Measurements from ENCODE around the gene ITPKC. TPM values are rescaled to one million over a fixed set of nuclear protein-coding genes. Genes with fewer than 3 reads are reported as not detected.

Gene ITPKC
- total and polyA plus RNA-seq, 2 experiments from 2014 or later: 5.3 to 12.6 TPM

GRCh38 chr19:40742886-40743285 is 26.0 kb downstream of the ITPKC start (continued):
- no peak for TF ChIP-seq ZNF462 (CRISPR knock-in tag; IDR thresholded peaks at IDR 0.05)
- TF ChIP-seq CREB1 (CRISPR knock-in tag; IDR thresholded peaks at IDR 0.05; ENCODE audit: low read depth): no peak

- no peak overlapping the region for H3K4me3 Mint-ChIP-seq
- TF ChIP-seq CREB1 (CRISPR knock-in tag; IDR thresholded peaks at IDR 0.05; ENCODE audit: low read depth) (no peak), NANOG (IDR thresholded peaks at IDR 0.05; ENCODE audit: borderline replicate concordance) (no peak), STAT1 (IDR thresholded peaks at IDR 0.05; ENCODE audit: unreplicated experiment) (no peak), POLR2AphosphoS5 (IDR thresholded peaks at IDR 0.05; ENCODE audit: low read depth) (no peak), ZNF331 (CRISPR knock-in tag; IDR thresholded peaks at IDR 0.05; ENCODE audit: low read depth) (no peak), ETS1 (IDR thresholded peaks at IDR 0.05) (no peak), CTCF (conservative IDR thresholded peaks at IDR 0.05; ENCODE audit: low read depth in 2 of 2) (no peak)
Observed at GRCh38 chr19:40743926-40744325, 27.0 kb downstream of the ITPKC start.

More at GRCh38 chr19:40743926-40744325, 27.0 kb downstream of the ITPKC start:
- no peaks in the 10 kb centered on the region for H3K79me2 ChIP-seq (replicated peaks; ENCODE audit: insufficient read depth)
- no peaks in the 10 kb centered on the region for H3K27me3 ChIP-seq (ENCODE audit: insufficient read depth)
- no peaks in the 10 kb centered on the region for H4K20me1 ChIP-seq (replicated peaks; ENCODE audit: insufficient read depth)
- H3K36me3 ChIP-seq (ENCODE audit: insufficient read depth): no peaks in the 10 kb centered on the region; the same call in 1 of the 2 replicates
- Mint-ChIP-seq H3K27me3 (ENCODE audit: insufficient read depth, low read depth, poor library complexity) (peaks cover 16% of the 10 kb centered on the region), H3K27ac (no peak overlapping the region), H3K36me3 (ENCODE audit: low read depth) (peaks cover 18% of the 10 kb centered on the region), H3K9me3 (0 out of 3 replicates have a peak, but pooled peaks cover under 1% of the 10 kb centered on the region), H3K4me1 (peaks cover 20% of the 10 kb centered on the region)
- H3K27ac ChIP-seq (ENCODE audit: low read depth): no peak overlapping the region
- H2AFZ ChIP-seq: no peak overlapping the region
- no peaks in the 10 kb centered on the region for H3K9me2 ChIP-seq (ENCODE audit: insufficient read depth)
- H3K4me3 ChIP-seq: no peak overlapping the region
- DNase-seq (ENCODE audit: low spot score) (no peak), ATAC-seq (no peak)
- no peaks in the 10 kb centered on the region for H3F3A ChIP-seq (replicated peaks; ENCODE audit: low read depth)
- no peak overlapping the region for H3K4me2 ChIP-seq
- peaks cover 12% of the 10 kb centered on the region for H3K4me1 ChIP-seq (ENCODE audit: insufficient read depth)

Measured in GM23338 (cell line).